Measurements from ENCODE around the gene PHLDB1. TPM values are rescaled to one million over a fixed set of nuclear protein-coding genes. Genes with fewer than 3 reads are reported as not detected.

PHLDB1 gene
- total and polyA plus RNA-seq, 2 donors (not counting 3 experiments of a cell fraction or from before 2014, with no cell fraction given): 99.7 to 183 TPM

GRCh38 chr11:118618115-118618990, 10.9 kb downstream of the PHLDB1 start:
- CTCF ChIA-PET: interaction anchor here (0.6 to 8.3 kb wide), 5 partner anchors 9 to 72 kb away, joined by 3 to 138 read pairs (median 8); partner anchors contain the start of gene PHLDB1
- BruUV-seq (replicated peaks): no TSS peak
- intact Hi-C loops (cut with micrococcal nuclease): no loop called here
- H3K36me3 ChIP-seq (ENCODE audit: control insufficient read depth in 2 of 2, extremely low read depth in 1 of 2, insufficient read depth in 2 of 2, low read length in 2 of 2): peaks cover 10 to 21% of the 10 kb centered on the region in 2 experiments
- FAIRE-seq: no peak
- TF ChIP-seq FOS (IDR thresholded peaks at IDR 0.05; ENCODE audit: borderline replicate concordance, insufficient read depth, low read length): peak; percentile 60
- TF ChIP-seq CTCF (IDR thresholded peaks at IDR 0.05; ENCODE audit: extremely low read depth in 1 of 2, insufficient read depth in 1 of 2, low read depth in 1 of 2, low read length in 2 of 2): no peak
- no peak for TF ChIP-seq EZH2 (IDR thresholded peaks at IDR 0.05; ENCODE audit: borderline replicate concordance, low read depth, low read length, severe bottlenecking)
- peak; percentile 57 for TF ChIP-seq POLR2A (IDR thresholded peaks at IDR 0.05; ENCODE audit: low read depth, low read length)
- peak; percentile 75 for TF ChIP-seq POLR2AphosphoS5 (IDR thresholded peaks at IDR 0.05; ENCODE audit: insufficient read depth, low read depth, low read length)
- peak; percentile 21 for TF ChIP-seq JUN (IDR thresholded peaks at IDR 0.05; ENCODE audit: borderline replicate concordance, insufficient read depth, insufficient read length, low read depth)
- TF ChIP-seq GATA2 (IDR thresholded peaks at IDR 0.05; ENCODE audit: insufficient read depth, insufficient read length, low read depth, low read length): peak; percentile 77
- TF ChIP-seq MAX (IDR thresholded peaks at IDR 0.05; ENCODE audit: insufficient read depth, insufficient read length): no peak
- peak; percentile 31 for TF ChIP-seq MYC (IDR thresholded peaks at IDR 0.05; ENCODE audit: low read depth, low read length)
- H3K4me1 ChIP-seq (ENCODE audit: control insufficient read depth, extremely low read depth, insufficient read depth, low read length): peaks cover 70% of the 10 kb centered on the region
- peak overlapping the region in 1 of 3 experiments; percentile 3 for H3K4me3 ChIP-seq (replicated peaks in 1 of 3; ENCODE audit: insufficient read depth in 1 of 3, low read depth in 1 of 3, low read length in 3 of 3)
- no peaks in the 10 kb centered on the region for H3K9me3 ChIP-seq (replicated peaks; ENCODE audit: control insufficient read depth, insufficient read depth, low read length)
- peak overlapping the region; percentile 69 for H3K9ac ChIP-seq (replicated peaks; ENCODE audit: extremely low read depth, insufficient read depth, low read length)
- peak overlapping the region; percentile 59 for H3K4me2 ChIP-seq (ENCODE audit: insufficient read depth, low read length)
- H3K27me3 ChIP-seq (ENCODE audit: control insufficient read depth in 2 of 2, insufficient read depth in 2 of 2, low read length in 2 of 2): no peaks in the 10 kb centered on the region
- H2AFZ ChIP-seq (ENCODE audit: low read depth, low read length): no peak overlapping the region
- H3K27ac ChIP-seq (ENCODE audit: insufficient read depth, low read depth, low read length): peak overlapping the region; percentile 96
- H3K79me2 ChIP-seq (ENCODE audit: control insufficient read depth, insufficient read depth, low read length): peaks cover 39% of the 10 kb centered on the region
- H4K20me1 ChIP-seq (replicated peaks; ENCODE audit: control insufficient read depth, extremely low read depth, insufficient read depth, low read length): no peaks in the 10 kb centered on the region
- dilution Hi-C loops (cut with MboI; ENCODE audit: extremely low pct_ligation_motif_present, low sequenced_read_pairs): no loop called here
- POLR2A ChIA-PET: interaction anchor here (1.2 kb wide), 2 partner anchors 9 kb away, joined by 6 to 14 read pairs; partner anchors contain the start of gene PHLDB1
- no peaks in the 10 kb centered on the region for H3K9me1 ChIP-seq (replicated peaks; ENCODE audit: control insufficient read depth, extremely low read depth, insufficient read depth, low read length)
- DNase-seq (ENCODE audit: low read depth, low spot score): peak; percentile 81
